NB4 (cell line): ENCODE data around the gene CDH22.

Experiments used
- DNase-seq: peaks from one replicate; pipeline ENCODE4 v3.0.0; 2010; ENCODE audit warnings: low read depth
- H3K4me3 ChIP-seq: one replicate; pipeline ENCODE4 v1.5.1; 2011; ENCODE audit warnings: mild to moderate bottlenecking, low read depth, low read length, moderate library complexity
- CTCF ChIP-seq: IDR thresholded peaks from one replicate; pipeline ENCODE4 v1.5.1; 2012; ENCODE audit warnings: low read depth, low read length
- MAX ChIP-seq: IDR thresholded peaks from 2 replicates; pipeline ENCODE4 v1.6.1; 2011; ENCODE audit warnings: low read depth, low read length
- MYC ChIP-seq: IDR thresholded peaks from 2 replicates; pipeline ENCODE4 v1.6.1; 2011; ENCODE audit warnings: low read depth, low read length
- POLR2A ChIP-seq: IDR thresholded peaks from 2 replicates; pipeline ENCODE4 v1.6.1; 2011; ENCODE audit warnings: mild to moderate bottlenecking; ENCODE audit not compliant: insufficient read length; ENCODE audit errors: extremely low read depth

Gene CDH22

GRCh38 chr20:46211331-46211722, 97.0 kb downstream of the CDH22 start:
- DNase-seq = no peak
- TF ChIP-seq MAX (no peak), CTCF (no peak), POLR2A (no peak), MYC (no peak)
- no peak overlapping the region for H3K4me3 ChIP-seq

GRCh38 chr20:46210672-46211330, 97.5 kb downstream of the CDH22 start:
- H3K4me3 ChIP-seq = no peak overlapping the region
- DNase-seq = no peak
- TF ChIP-seq MAX (no peak), MYC (no peak), CTCF (no peak), POLR2A (no peak)

GRCh38 chr20:46209930-46210671, 98.2 kb downstream of the CDH22 start:
- no peak for DNase-seq
- no peak overlapping the region for H3K4me3 ChIP-seq
- TF ChIP-seq MYC = no peak
- no peak for TF ChIP-seq POLR2A
- TF ChIP-seq CTCF = no peak
- no peak for TF ChIP-seq MAX

- H3K4me3 ChIP-seq = no peak overlapping the region
- TF ChIP-seq CTCF (no peak), MAX (no peak), MYC (no peak), POLR2A (no peak)
These were observed 100.5 kb downstream of the CDH22 start for GRCh38 chr20:46207793-46208192.

GRCh38 chr20:46206992-46207549, 101.2 kb downstream of the CDH22 start:
- no peak for TF ChIP-seq MYC
- no peak for TF ChIP-seq CTCF
- no peak for TF ChIP-seq MAX
- no peak for TF ChIP-seq POLR2A
- DNase-seq = peak; percentile 62

More at GRCh38 chr20:46207793-46208192, 100.5 kb downstream of the CDH22 start:
- DNase-seq = peak; percentile 71

More at GRCh38 chr20:46206992-46207549, 101.2 kb downstream of the CDH22 start:
- H3K4me3 ChIP-seq = no peak overlapping the region
